ENCODE results near the gene ZMYND19. TPM values are rescaled to one million over a fixed set of nuclear protein-coding genes. Genes with fewer than 3 reads are reported as not detected.
"Not testable (repeated sequence)": the region's sequence is repeated elsewhere in the genome, so short reads cannot be mapped to it uniquely, and the experiment has no call there.

Gene ZMYND19
- 13.7 and 15.0 TPM in 2 replicates for total RNA-seq

- DNase-seq (ENCODE audit: low read depth in 2 of 2): peak; percentile 72 to 91
These were observed at the start of gene ZMYND19 for GRCh38 chr9:137590469-137591383. Gene ZMYND19, minus strand, starts transcription at chr9:137590512. Its CDS starts 249 bp downstream, at chr9:137590263.

GRCh38 chr9:137639303-137640051 lies 49.2 kb upstream of the ZMYND19 start:
- no peak for DNase-seq (ENCODE audit: low read depth in 2 of 2)

- no peak for DNase-seq (ENCODE audit: low read depth in 2 of 2)
These were observed 48.4 kb upstream of the ZMYND19 start for GRCh38 chr9:137638680-137639079.

GRCh38 chr9:137634016-137634415 lies 43.7 kb upstream of the ZMYND19 start:
- no peak for DNase-seq (ENCODE audit: low read depth in 2 of 2)

GRCh38 chr9:137632230-137633161 lies 42.2 kb upstream of the ZMYND19 start:
- DNase-seq (ENCODE audit: low read depth in 2 of 2): peak in 1 of 2 donors; percentile 78

GRCh38 chr9:137631345-137632229 lies 41.3 kb upstream of the ZMYND19 start:
- no peak for DNase-seq (ENCODE audit: low read depth in 2 of 2)

GRCh38 chr9:137630679-137631078 lies 40.4 kb upstream of the ZMYND19 start:
- no peak for DNase-seq (ENCODE audit: low read depth in 2 of 2)

- DNase-seq (ENCODE audit: low read depth in 2 of 2): no peak
These were observed 39.8 kb upstream of the ZMYND19 start for GRCh38 chr9:137630126-137630525.

- not testable (repeated sequence) for DNase-seq (ENCODE audit: low read depth in 2 of 2)
These were observed 37.1 kb upstream of the ZMYND19 start for GRCh38 chr9:137627406-137627805.

GRCh38 chr9:137626464-137626863 lies 36.2 kb upstream of the ZMYND19 start:
- no peak for DNase-seq (ENCODE audit: low read depth in 2 of 2)

- not testable (repeated sequence) for DNase-seq (ENCODE audit: low read depth in 2 of 2)
These were observed 31.9 kb upstream of the ZMYND19 start for GRCh38 chr9:137622211-137622610.

- DNase-seq (ENCODE audit: low read depth in 2 of 2): peak in 1 of 2 donors; percentile 20
These were observed 30.9 kb upstream of the ZMYND19 start for GRCh38 chr9:137621131-137621757.

- DNase-seq (ENCODE audit: low read depth in 2 of 2): no peak
These were observed 30.3 kb upstream of the ZMYND19 start for GRCh38 chr9:137620581-137620980.

- no peak for DNase-seq (ENCODE audit: low read depth in 2 of 2)
These were observed 29.7 kb upstream of the ZMYND19 start for GRCh38 chr9:137620048-137620405.

- DNase-seq (ENCODE audit: low read depth in 2 of 2): peak in 1 of 2 donors; percentile 47
These were observed 29.1 kb upstream of the ZMYND19 start for GRCh38 chr9:137619240-137620047.

GRCh38 chr9:137618105-137619067 lies 28.1 kb upstream of the ZMYND19 start, which contains the start of gene EHMT1:
Gene EHMT1, plus strand, starts transcription at chr9:137619005. Its CDS starts 24 bp downstream, at chr9:137619029.
- DNase-seq (ENCODE audit: low read depth in 2 of 2): peak; percentile 66 to 87

- no peak for DNase-seq (ENCODE audit: low read depth in 2 of 2)
These were observed 25.1 kb upstream of the ZMYND19 start for GRCh38 chr9:137615387-137615871.

All from dermis microvascular lymphatic vessel endothelial cell (primary cell).